GM19324 (cell line): ENCODE measurements around the gene LRRC4C.

Source experiments
- ATAC-seq: cut with Tn5 transposase; IDR thresholded peaks from one replicate; pipeline ENCODE4 v1.9.1; 2021; ENCODE audit warnings: mild to moderate bottlenecking, moderate library complexity; ENCODE audit not compliant: unreplicated experiment, low FRiP score

The LRRC4C gene

GRCh38 chr11:40417627-40418026, 1041.8 kb downstream of the LRRC4C start:
- no peak for ATAC-seq

- no peak for ATAC-seq
These were observed 1052.1 kb downstream of the LRRC4C start for GRCh38 chr11:40407355-40407754.

- no peak for ATAC-seq
These were observed 1053.8 kb downstream of the LRRC4C start for GRCh38 chr11:40405614-40406013.

- ATAC-seq = no peak
These were observed 1056.1 kb downstream of the LRRC4C start for GRCh38 chr11:40403321-40403720.

GRCh38 chr11:40401132-40401853, 1058.2 kb downstream of the LRRC4C start:
- no peak for ATAC-seq

- ATAC-seq = no peak
These were observed 1062.3 kb downstream of the LRRC4C start for GRCh38 chr11:40397141-40397540.

GRCh38 chr11:40393511-40393910, 1065.9 kb downstream of the LRRC4C start:
- no peak for ATAC-seq

GRCh38 chr11:40391679-40392078, 1067.8 kb downstream of the LRRC4C start:
- ATAC-seq = no peak

- no peak for ATAC-seq
These were observed 1071.2 kb downstream of the LRRC4C start for GRCh38 chr11:40388097-40388818.

GRCh38 chr11:40387240-40387980, 1072.0 kb downstream of the LRRC4C start:
- no peak for ATAC-seq

- no peak for ATAC-seq
These were observed 1074.5 kb downstream of the LRRC4C start for GRCh38 chr11:40384991-40385390.

- ATAC-seq = no peak
These were observed 1078.0 kb downstream of the LRRC4C start for GRCh38 chr11:40381481-40381880.

- ATAC-seq = no peak
These were observed 1078.6 kb downstream of the LRRC4C start for GRCh38 chr11:40380835-40381234.

GRCh38 chr11:40376331-40376730, 1083.1 kb downstream of the LRRC4C start:
- ATAC-seq = no peak

- ATAC-seq = no peak
These were observed 1088.4 kb downstream of the LRRC4C start for GRCh38 chr11:40370821-40371616.

- no peak for ATAC-seq
These were observed 1099.2 kb downstream of the LRRC4C start for GRCh38 chr11:40360206-40360798.

- ATAC-seq = no peak
These were observed 1105.3 kb downstream of the LRRC4C start for GRCh38 chr11:40354121-40354520.

GRCh38 chr11:40340911-40341310, 1118.5 kb downstream of the LRRC4C start:
- no peak for ATAC-seq

- ATAC-seq = no peak
These were observed 1120.7 kb downstream of the LRRC4C start for GRCh38 chr11:40338739-40339138.

GRCh38 chr11:40338062-40338461, 1121.4 kb downstream of the LRRC4C start:
- no peak for ATAC-seq
